IMR-90 (cell line): Measurements from ENCODE around the gene SLC24A3. TPM values are rescaled to one million over a fixed set of nuclear protein-coding genes. Genes with fewer than 3 reads are reported as not detected.

ENCODE experiments used
- ATAC-seq: fragments of 200-7000 bp; cut with Tn5 transposase; 2 replicates; pipeline ENCODE4 v1.9.1; 2020; ENCODE audit warnings: low read depth, mild to moderate bottlenecking, moderate library complexity
- BruUV-seq: library from RNA; stranded (reverse); fragments of 400-500 nt; replicated peaks from 2 replicates; lab custom pipeline; 2021; lab: Mats Ljungman, UMichigan
- CTCF ChIA-PET: fragments of 300-600 bp; formaldehyde crosslinking; extraction: SDS; loops from one replicate; lab custom pipeline; 2021; ENCODE audit warnings: antibody characterized with exemption; lab: Yijun Ruan, JAX
- POLR2A ChIA-PET: fragments of 300-600 bp; sonication (Branson Sonifier 250); formaldehyde crosslinking; loops from one replicate; lab custom pipeline; 2022; ENCODE audit warnings: antibody characterized with exemption; ENCODE audit not compliant: unreplicated experiment; lab: Charles Lee
- DNase-seq: peaks from one replicate; pipeline ENCODE4 v3.0.0; 2013
- H2AFZ ChIP-seq: replicated peaks from 2 replicates; pipeline ENCODE3; 2013; ENCODE audit warnings: low read length, mild to moderate bottlenecking; ENCODE audit not compliant: poor library complexity
- H2AK5ac ChIP-seq: 2 replicates; pipeline ENCODE4 v1.6.1; 2013; ENCODE audit warnings: low read depth, low read length, inconsistent platforms
- H2AK9ac ChIP-seq: replicated peaks from 2 replicates; pipeline ENCODE3; 2013; ENCODE audit warnings: mild to moderate bottlenecking, low read depth, low read length, moderate library complexity; ENCODE audit not compliant: poor library complexity
- H2BK120ac ChIP-seq: 2 replicates; pipeline ENCODE4 v1.6.1; 2013; ENCODE audit warnings: low read depth, low read length, inconsistent platforms
- H2BK15ac ChIP-seq: 3 replicates; pipeline ENCODE4 v1.6.1; 2013; ENCODE audit warnings: low read depth, low read length, inconsistent platforms
- H2BK20ac ChIP-seq: 2 replicates; pipeline ENCODE4 v1.6.1; 2013; ENCODE audit warnings: low read depth, mild to moderate bottlenecking, inconsistent platforms, low read length, moderate library complexity
- H2BK5ac ChIP-seq: 2 replicates; pipeline ENCODE4 v1.6.1; 2013; ENCODE audit warnings: mild to moderate bottlenecking, low read depth, low read length, inconsistent platforms; ENCODE audit not compliant: poor library complexity, severe bottlenecking
- H3K14ac ChIP-seq: replicated peaks from 2 replicates; pipeline ENCODE4 v1.6.1; 2013; ENCODE audit warnings: low read depth, low read length, inconsistent platforms
- H3K18ac ChIP-seq: 2 replicates; pipeline ENCODE4 v1.6.1; 2013; ENCODE audit warnings: low read depth, low read length, control low read depth
- H3K23ac ChIP-seq: 2 replicates; pipeline ENCODE4 v1.6.1; 2013; ENCODE audit warnings: low read depth, low read length, inconsistent platforms
- H3K27ac ChIP-seq: 2 replicates; pipeline ENCODE4 v1.5.1; 2013; ENCODE audit warnings: mild to moderate bottlenecking, control low read depth, low read length; ENCODE audit not compliant: insufficient read depth
- H3K27me3 ChIP-seq: 2 replicates; pipeline ENCODE4 v1.6.1; 2013; ENCODE audit warnings: low read length; ENCODE audit not compliant: control insufficient read depth, insufficient read depth
- H3K36me3 ChIP-seq: 2 replicates; pipeline ENCODE4 v1.6.1; 2013; ENCODE audit warnings: low read length, mixed read lengths; ENCODE audit not compliant: control insufficient read depth, insufficient read depth
- H3K4ac ChIP-seq: 2 replicates; pipeline ENCODE4 v1.6.1; 2013; ENCODE audit warnings: low read depth, low read length, inconsistent platforms
- H3K4me1 ChIP-seq: 2 replicates; pipeline ENCODE4 v1.6.1; 2013; ENCODE audit warnings: low read length, mixed read lengths; ENCODE audit not compliant: control insufficient read depth, insufficient read depth
- H3K4me2 ChIP-seq: 2 replicates; pipeline ENCODE4 v1.6.1; 2013; ENCODE audit warnings: low read depth, mild to moderate bottlenecking, control low read depth, low read length, moderate library complexity
- H3K4me3 ChIP-seq: 2 replicates; pipeline ENCODE4 v1.5.1; 2013; ENCODE audit warnings: low read depth, mild to moderate bottlenecking, control low read depth, low read length, moderate library complexity; ENCODE audit not compliant: insufficient read depth
- H3K56ac ChIP-seq: 2 replicates; pipeline ENCODE4 v1.6.1; 2013; ENCODE audit warnings: low read length, inconsistent platforms; ENCODE audit not compliant: insufficient read depth; ENCODE audit errors: extremely low read depth
- H3K79me1 ChIP-seq, 2 experiments: 2 replicates each; pipeline ENCODE4 v1.6.1; 2013; ENCODE audit warnings: low read length in 2 of 2, inconsistent platforms in 1 of 2, low read depth in 1 of 2
- H3K9ac ChIP-seq: 2 replicates; pipeline ENCODE4 v1.6.1; 2013; ENCODE audit warnings: low read depth, low read length, control low read depth
- H3K9me1 ChIP-seq: 2 replicates; pipeline ENCODE4 v1.6.1; 2013; ENCODE audit warnings: low read length, inconsistent platforms; ENCODE audit not compliant: insufficient read depth
- H3K9me3 ChIP-seq: 2 replicates; pipeline ENCODE4 v1.6.1; 2013; ENCODE audit warnings: low read length; ENCODE audit not compliant: control insufficient read depth, insufficient read depth
- H4K20me1 ChIP-seq: 2 replicates; pipeline ENCODE4 v1.6.1; 2013; ENCODE audit warnings: low read length, inconsistent platforms; ENCODE audit not compliant: insufficient read depth
- H4K5ac ChIP-seq: 2 replicates; pipeline ENCODE4 v1.6.1; 2013; ENCODE audit warnings: mild to moderate bottlenecking, low read depth, low read length, control low read depth
- H4K8ac ChIP-seq, 2 experiments: 2 replicates each; pipeline ENCODE4 v1.6.1; 2013; ENCODE audit warnings: low read depth in 2 of 2, low read length in 2 of 2, control low read depth in 1 of 2, inconsistent platforms in 1 of 2
- H4K91ac ChIP-seq: 2 replicates; pipeline ENCODE4 v1.6.1; 2013; ENCODE audit warnings: low read depth, low read length, inconsistent platforms; ENCODE audit not compliant: insufficient read depth
- CEBPB ChIP-seq: IDR thresholded peaks from 2 replicates; pipeline ENCODE4 v1.6.1; 2012; ENCODE audit warnings: low read depth, low read length, improper control_type of control experiment
- CHD1 ChIP-seq: IDR thresholded peaks from 2 replicates; pipeline ENCODE4 v1.6.1; 2012; ENCODE audit warnings: low read depth, low read length, improper control_type of control experiment
- MAFK ChIP-seq: IDR thresholded peaks from 2 replicates; pipeline ENCODE4 v1.6.1; 2012; ENCODE audit warnings: low read depth, low read length, improper control_type of control experiment
- MAZ ChIP-seq: IDR thresholded peaks from 2 replicates; pipeline ENCODE4 v1.6.1; 2012; ENCODE audit warnings: low read depth, mild to moderate bottlenecking, low read length, improper control_type of control experiment, moderate library complexity, borderline replicate concordance
- MXI1 ChIP-seq: IDR thresholded peaks from 2 replicates; pipeline ENCODE4 v1.6.1; 2012; ENCODE audit warnings: low read depth, mild to moderate bottlenecking, low read length, moderate library complexity, borderline replicate concordance
- POLR2A ChIP-seq: IDR thresholded peaks from 2 replicates; pipeline ENCODE4 v1.6.1; 2012; ENCODE audit warnings: mild to moderate bottlenecking, low read depth, low read length
- RAD21 ChIP-seq: IDR thresholded peaks from 2 replicates; pipeline ENCODE4 v1.6.1; 2012; ENCODE audit warnings: low read length, improper control_type of control experiment
- RCOR1 ChIP-seq: IDR thresholded peaks from 2 replicates; pipeline ENCODE4 v1.6.1; 2012; ENCODE audit warnings: mild to moderate bottlenecking, low read length, improper control_type of control experiment; ENCODE audit not compliant: insufficient replicate concordance
- RFX5 ChIP-seq: IDR thresholded peaks from 2 replicates; pipeline ENCODE4 v1.8.0; 2012; ENCODE audit warnings: low read depth, mild to moderate bottlenecking, low read length, moderate library complexity
- SMC3 ChIP-seq: fragments of 150-350 bp; IDR thresholded peaks from 2 replicates; pipeline ENCODE4 v1.6.1; 2016; ENCODE audit warnings: low read depth, mild to moderate bottlenecking, antibody characterized with exemption, low read length, moderate library complexity
- WGBS, 2 experiments: methylation state at CpG; one replicate each; pipeline versions ENCODE4 v1.1.5 to v1.1.7; 2013; ENCODE audit warnings: missing lambda C conversion rate in 2 of 2; ENCODE audit not compliant: insufficient read length in 1 of 2; ENCODE audit errors: extremely low coverage in 2 of 2; 5-methylcytosine and 5-hydroxymethylcytosine counted together
- dilution Hi-C: fragments of 300-500 bp; cut with HindIII; formaldehyde crosslinking; loops from one replicate; pipeline ENCODE4 v1.14.3; 2018; ENCODE audit warnings: low sequenced_read_pairs; ENCODE audit not compliant: unreplicated experiment
- in situ Hi-C: fragments of 300-500 bp; cut with MboI; formaldehyde crosslinking; loops from 3 replicates; pipeline ENCODE4 v1.14.3; 2019; ENCODE audit warnings: low sequenced_read_pairs, inconsistent platforms, mixed read lengths
- intact Hi-C: fragments of 100-400 bp; cut with micrococcal nuclease; formaldehyde crosslinking; loops from 2 replicates; pipeline ENCODE4 v1.10.0; 2022
- polyA plus RNA-seq, 3 experiments: library from polyadenylated mRNA; depleted of rRNA; stranded (reverse); fragments of >200 nt; gene quantifications; 2 replicates each; pipeline ENCODE4 v1.2.3, GENCODE V29; 2012; ENCODE audit warnings: low replicate concordance in 1 of 3
- total RNA-seq: library from RNA; depleted of rRNA; stranded (reverse); fragments of >200 nt; gene quantifications from 2 replicates; pipeline ENCODE4 v1.2.3, GENCODE V29; 2012
- TF ChIP-seq, protein P1 (sequence below): fragments of 150-350 bp; IDR thresholded peaks from 2 replicates; pipeline ENCODE4 v1.6.1; 2017; ENCODE audit warnings: mild to moderate bottlenecking, antibody characterized with exemption, low read length, low read depth

Gene SLC24A3
- total and polyA plus RNA-seq, 2 of the 4 experiments (the other 2 are of a cell fraction): not detected

DNA sequence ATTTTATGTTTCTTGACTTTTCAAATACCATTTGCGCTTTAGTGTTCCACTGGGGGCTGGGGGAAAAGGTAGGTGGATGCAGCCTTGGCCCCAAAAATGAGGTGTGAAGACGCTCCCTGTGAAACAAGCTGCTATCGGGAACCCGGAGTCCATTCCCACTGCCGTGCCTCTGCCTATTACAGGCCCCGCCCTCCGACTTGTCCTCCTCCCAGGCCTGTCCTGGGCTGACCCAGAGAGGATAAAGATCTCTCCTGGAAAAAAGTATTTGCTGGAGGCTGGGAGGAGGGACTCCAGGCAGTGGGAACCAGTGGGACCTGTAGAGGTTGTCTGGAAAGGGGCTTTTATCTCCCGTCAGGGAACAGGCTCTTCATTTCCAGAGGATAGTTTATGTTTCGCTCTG lies 215.0 kb downstream of the SLC24A3 start:
- no peak overlapping the region for H4K5ac ChIP-seq
- H4K91ac ChIP-seq: no peak overlapping the region
- no peak overlapping the region for H2AK9ac ChIP-seq
- no peak overlapping the region for H3K9ac ChIP-seq
- DNase-seq (no peak), ATAC-seq (no peak)
- no peak overlapping the region for H4K8ac ChIP-seq
- no peak overlapping the region for H3K4me2 ChIP-seq
- no peak overlapping the region for H3K23ac ChIP-seq
- dilution Hi-C loops (no loop called here), intact Hi-C loops (no loop called here), in situ Hi-C loops (no loop called here)
- H3K56ac ChIP-seq: no peak overlapping the region
- H3K79me1 ChIP-seq: no peaks in the 10 kb centered on the region
- no peak overlapping the region for H3K4me3 ChIP-seq
- no peak overlapping the region for H3K18ac ChIP-seq
- no TSS peak for BruUV-seq
- H3K4me1 ChIP-seq: no peaks in the 10 kb centered on the region
- H4K20me1 ChIP-seq: no peaks in the 10 kb centered on the region
- H2BK5ac ChIP-seq: no peak overlapping the region
- no peak overlapping the region for H3K14ac ChIP-seq
- no peaks in the 10 kb centered on the region for H3K9me1 ChIP-seq
- H3K27ac ChIP-seq: no peak overlapping the region
- H3K9me3 ChIP-seq: no peaks in the 10 kb centered on the region
- no peak overlapping the region for H2AFZ ChIP-seq
- H2AK5ac ChIP-seq: no peak overlapping the region
- POLR2A ChIA-PET: no interaction called here
- H2BK20ac ChIP-seq: no peak overlapping the region
- H3K27me3 ChIP-seq: no peaks in the 10 kb centered on the region
- H3K4ac ChIP-seq: no peak overlapping the region
- H2BK15ac ChIP-seq: no peak overlapping the region
- no CpG with 5 or more reads among the region's 9 CpGs for WGBS, 2 experiments
- no peaks in the 10 kb centered on the region for H3K36me3 ChIP-seq
- TF ChIP-seq SMC3 (no peak), RCOR1 (no peak), RAD21 (no peak), CEBPB (no peak), MXI1 (no peak), POLR2A (no peak), MAZ (no peak), MAFK (no peak), CHD1 (no peak), RFX5 (no peak)
- TF ChIP-seq, protein P1, sequence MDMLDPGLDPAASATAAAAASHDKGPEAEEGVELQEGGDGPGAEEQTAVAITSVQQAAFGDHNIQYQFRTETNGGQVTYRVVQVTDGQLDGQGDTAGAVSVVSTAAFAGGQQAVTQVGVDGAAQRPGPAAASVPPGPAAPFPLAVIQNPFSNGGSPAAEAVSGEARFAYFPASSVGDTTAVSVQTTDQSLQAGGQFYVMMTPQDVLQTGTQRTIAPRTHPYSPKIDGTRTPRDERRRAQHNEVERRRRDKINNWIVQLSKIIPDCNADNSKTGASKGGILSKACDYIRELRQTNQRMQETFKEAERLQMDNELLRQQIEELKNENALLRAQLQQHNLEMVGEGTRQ: no peak
- CTCF ChIA-PET: no interaction called here
- H2BK120ac ChIP-seq: no peak overlapping the region
